ENCODE measurements around the gene GIMAP5. TPM values are rescaled to one million over a fixed set of nuclear protein-coding genes. Genes with fewer than 3 reads are reported as not detected.

Gene GIMAP5
- polyA plus RNA-seq, 1 experiment, result not detected

- TF ChIP-seq CTCF (IDR thresholded peaks at IDR 0.05; ENCODE audit: low read depth, low read length), result no peak
- no peak overlapping the region for H3K4me3 ChIP-seq (ENCODE audit: low read depth, low read length)
- ChIA-PET POLR2A (no interaction called here), CTCF (no interaction called here)
- H3K27ac ChIP-seq (ENCODE audit: low read depth, low read length), result no peak overlapping the region
- DNase-seq (ENCODE audit: low read depth, low spot score), result no peak
- no peaks in the 10 kb centered on the region for H3K27me3 ChIP-seq (ENCODE audit: control insufficient read depth, insufficient read depth, low read length)
- no peaks in the 10 kb centered on the region for H3K9me3 ChIP-seq (ENCODE audit: control insufficient read depth, insufficient read depth, low read length)
Observed at GRCh38 chr7:150739033-150739432, 1.8 kb downstream of the GIMAP5 start.

- H3K9me3 ChIP-seq (ENCODE audit: control insufficient read depth, insufficient read depth, low read length), result no peaks in the 10 kb centered on the region
- no peak for DNase-seq (ENCODE audit: low read depth, low spot score)
- ChIA-PET CTCF (no interaction called here), POLR2A (no interaction called here)
- no peak for TF ChIP-seq CTCF (IDR thresholded peaks at IDR 0.05; ENCODE audit: low read depth, low read length)
- no peaks in the 10 kb centered on the region for H3K27me3 ChIP-seq (ENCODE audit: control insufficient read depth, insufficient read depth, low read length)
- no peak overlapping the region for H3K27ac ChIP-seq (ENCODE audit: low read depth, low read length)
- no peak overlapping the region for H3K4me3 ChIP-seq (ENCODE audit: low read depth, low read length)
Observed at GRCh38 chr7:150740053-150740452, 2.8 kb downstream of the GIMAP5 start.

- Histone ChIP-seq H3K4me3 (ENCODE audit: low read depth, low read length) (no peak overlapping the region), H3K27me3 (ENCODE audit: control insufficient read depth, insufficient read depth, low read length) (no peaks in the 10 kb centered on the region), H3K27ac (ENCODE audit: low read depth, low read length) (no peak overlapping the region), H3K9me3 (ENCODE audit: control insufficient read depth, insufficient read depth, low read length) (no peaks in the 10 kb centered on the region; the same call in 1 of the 2 replicates)
- no peak for DNase-seq (ENCODE audit: low read depth, low spot score)
- ChIA-PET CTCF (no interaction called here), POLR2A (no interaction called here)
- TF ChIP-seq CTCF (IDR thresholded peaks at IDR 0.05; ENCODE audit: low read depth, low read length), result no peak
Observed at GRCh38 chr7:150742286-150742968, 5.2 kb downstream of the GIMAP5 start.

GRCh38 chr7:150744041-150744656, 6.9 kb downstream of the GIMAP5 start:
- CTCF ChIA-PET, result interaction anchor here (0.6 kb wide), 1 partner anchor 13 kb away, joined by 10 read pairs; no protein-coding TSS in a partner anchor
- no peak overlapping the region for H3K4me3 ChIP-seq (ENCODE audit: low read depth, low read length)
- POLR2A ChIA-PET, result no interaction called here
- no peak for DNase-seq (ENCODE audit: low read depth, low spot score)
- H3K9me3 ChIP-seq (ENCODE audit: control insufficient read depth, insufficient read depth, low read length), result no peaks in the 10 kb centered on the region; the same call in 1 of the 2 replicates
- no peaks in the 10 kb centered on the region for H3K27me3 ChIP-seq (ENCODE audit: control insufficient read depth, insufficient read depth, low read length)
- no peak overlapping the region for H3K27ac ChIP-seq (ENCODE audit: low read depth, low read length)
- no peak for TF ChIP-seq CTCF (IDR thresholded peaks at IDR 0.05; ENCODE audit: low read depth, low read length)

GRCh38 chr7:150745086-150745485, 7.9 kb downstream of the GIMAP5 start:
- TF ChIP-seq CTCF (IDR thresholded peaks at IDR 0.05; ENCODE audit: low read depth, low read length), result no peak
- DNase-seq (ENCODE audit: low read depth, low spot score), result no peak
- no peak overlapping the region for H3K27ac ChIP-seq (ENCODE audit: low read depth, low read length)
- H3K4me3 ChIP-seq (ENCODE audit: low read depth, low read length), result no peak overlapping the region
- POLR2A ChIA-PET, result no interaction called here
- CTCF ChIA-PET, result no interaction called here
- no peaks in the 10 kb centered on the region; the same call in 1 of the 2 replicates for H3K9me3 ChIP-seq (ENCODE audit: control insufficient read depth, insufficient read depth, low read length)
- H3K27me3 ChIP-seq (ENCODE audit: control insufficient read depth, insufficient read depth, low read length), result no peaks in the 10 kb centered on the region
